Measurements from ENCODE around the gene PLTP.
"Not testable (repeated sequence)": the region's sequence is repeated elsewhere in the genome, so short reads cannot be mapped to it uniquely, and the experiment has no call there.

PLTP gene

DNA sequence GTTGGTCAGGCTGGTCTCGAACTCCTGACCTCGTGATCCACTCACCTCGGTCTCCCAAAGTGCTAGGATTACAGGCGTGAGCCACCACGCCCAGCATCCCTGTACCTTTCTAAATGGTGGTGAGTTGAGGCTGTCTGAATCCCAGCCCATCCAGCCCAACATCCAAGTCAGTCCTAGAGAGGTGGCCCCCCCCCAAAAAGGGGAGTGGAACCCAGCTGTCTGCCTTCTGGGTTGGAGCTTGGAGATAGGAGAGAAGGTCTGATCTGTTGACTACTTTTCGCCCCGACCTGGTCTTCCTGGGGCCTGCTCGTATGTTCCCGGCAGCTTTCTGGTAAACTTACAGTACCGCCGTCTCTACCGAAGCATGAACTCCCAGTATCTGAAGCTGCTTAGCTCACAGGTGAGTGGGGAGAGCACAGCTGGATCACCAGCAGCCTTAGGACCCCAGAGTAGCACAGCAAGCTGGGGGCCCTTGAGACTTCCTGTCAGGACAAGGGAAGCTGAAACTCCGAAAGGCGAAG is 15.3 kb downstream of the PLTP start:
- DNase-seq, result no peak

DNA sequence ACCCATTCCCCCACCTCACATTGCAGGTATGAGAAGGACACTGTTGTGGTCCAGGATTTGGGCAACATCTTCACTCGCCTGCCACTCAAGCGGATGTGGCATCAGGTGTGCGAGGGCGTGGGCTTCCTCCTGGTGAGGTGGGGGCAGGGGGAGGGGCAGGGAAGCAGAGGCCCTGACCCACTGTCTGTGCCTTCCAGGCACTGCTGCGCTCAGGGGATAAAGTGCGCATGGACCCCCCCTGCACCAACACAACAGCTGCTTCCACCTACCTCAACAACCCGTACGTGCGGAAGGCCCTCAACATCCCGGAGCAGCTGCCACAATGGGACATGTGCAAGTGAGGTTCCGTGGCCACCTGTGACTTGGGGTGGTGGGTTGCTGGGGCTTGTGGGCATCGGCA is 17.2 kb downstream of the PLTP start:
- DNase-seq, result no peak

DNA sequence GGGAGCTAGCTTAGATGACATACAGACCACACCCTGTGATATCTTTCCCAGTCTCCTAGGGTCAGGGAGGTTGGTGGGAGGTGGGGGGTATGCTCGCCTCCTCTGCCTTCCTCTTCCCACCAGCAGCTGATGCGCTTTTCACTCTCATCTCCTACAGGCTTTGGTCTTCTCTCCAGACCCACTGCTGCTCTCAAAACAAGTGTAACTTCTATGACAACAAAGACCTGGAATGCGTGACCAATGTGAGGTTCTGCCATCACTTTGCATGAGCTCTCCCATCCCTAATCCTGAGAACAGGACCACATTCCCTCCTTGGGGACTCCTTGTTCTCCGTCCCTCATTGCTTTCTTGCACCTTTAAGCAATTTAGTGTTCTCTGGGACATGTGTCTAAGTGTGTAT is 18.1 kb downstream of the PLTP start:
- DNase-seq, result no peak

GRCh38 chr20:45892828-45893500 is 19.0 kb downstream of the PLTP start:
- DNase-seq, result no peak

GRCh38 chr20:45892049-45892825 is 19.7 kb downstream of the PLTP start:
- DNase-seq, result peak; percentile 14 to 19

- peak; percentile 68 to 85 for DNase-seq
Measured at GRCh38 chr20:45890985-45891983, 20.7 kb downstream of the PLTP start, which contains the start of the genes CTSA and NEURL2. CTSA (plus strand) TSS chr20:45891335; CDS start chr20:45891569, 234 bp downstream. NEURL2 (minus strand) TSS chr20:45891208; CDS start chr20:45890991, 217 bp downstream.

DNA sequence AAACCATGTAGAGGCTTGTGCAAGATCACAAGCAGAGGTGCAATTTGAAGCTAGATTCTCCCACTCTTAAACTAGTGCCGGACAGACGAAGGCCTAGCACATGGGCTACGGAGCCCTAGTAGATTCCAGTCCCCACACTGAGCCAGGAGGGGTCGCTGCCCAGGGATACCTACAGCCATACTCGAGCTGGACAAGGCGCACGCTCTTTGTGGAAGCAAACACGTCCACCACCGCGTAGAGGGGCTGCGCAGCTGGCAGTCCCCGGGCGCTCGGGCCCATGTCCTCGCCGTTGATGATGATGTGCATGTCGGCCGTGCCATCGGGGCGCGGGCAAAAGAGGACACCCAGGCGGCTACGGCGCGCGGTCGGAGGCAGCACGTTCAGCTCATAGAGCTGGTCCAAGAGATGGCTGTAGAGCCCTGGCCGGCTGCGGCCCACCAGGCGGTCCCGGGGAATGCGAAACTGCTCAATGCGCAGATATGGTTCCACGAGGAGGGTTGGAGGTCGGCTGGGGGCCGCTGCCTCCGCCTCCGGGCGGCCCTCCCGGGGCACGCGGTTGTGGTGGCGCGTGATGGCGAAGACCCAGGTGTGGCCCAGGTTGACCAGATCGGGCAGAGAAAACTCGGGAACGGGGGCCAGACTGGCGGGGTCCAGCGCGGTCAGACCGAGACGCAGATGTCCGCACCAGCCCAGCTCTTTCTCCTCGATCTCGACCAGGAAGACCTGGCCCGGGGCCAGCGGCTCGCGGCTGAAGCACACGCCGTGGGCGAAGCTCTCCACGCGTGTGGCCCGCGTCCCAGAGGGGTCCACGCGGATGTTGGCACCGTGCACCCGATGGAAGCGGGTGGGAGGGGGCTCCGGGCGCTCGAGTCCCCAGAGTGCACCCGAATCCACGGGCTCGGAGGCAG is 21.6 kb downstream of the PLTP start:
- peak; percentile 34 to 71 for DNase-seq

- no peak for DNase-seq
Measured at GRCh38 chr20:45888681-45889080, 23.3 kb downstream of the PLTP start.

- DNase-seq, result no peak
Measured at GRCh38 chr20:45887346-45887715, 24.6 kb downstream of the PLTP start, which contains the start of gene SPATA25. SPATA25 (minus strand) TSS chr20:45887622; CDS start chr20:45887590, 32 bp downstream.

DNA sequence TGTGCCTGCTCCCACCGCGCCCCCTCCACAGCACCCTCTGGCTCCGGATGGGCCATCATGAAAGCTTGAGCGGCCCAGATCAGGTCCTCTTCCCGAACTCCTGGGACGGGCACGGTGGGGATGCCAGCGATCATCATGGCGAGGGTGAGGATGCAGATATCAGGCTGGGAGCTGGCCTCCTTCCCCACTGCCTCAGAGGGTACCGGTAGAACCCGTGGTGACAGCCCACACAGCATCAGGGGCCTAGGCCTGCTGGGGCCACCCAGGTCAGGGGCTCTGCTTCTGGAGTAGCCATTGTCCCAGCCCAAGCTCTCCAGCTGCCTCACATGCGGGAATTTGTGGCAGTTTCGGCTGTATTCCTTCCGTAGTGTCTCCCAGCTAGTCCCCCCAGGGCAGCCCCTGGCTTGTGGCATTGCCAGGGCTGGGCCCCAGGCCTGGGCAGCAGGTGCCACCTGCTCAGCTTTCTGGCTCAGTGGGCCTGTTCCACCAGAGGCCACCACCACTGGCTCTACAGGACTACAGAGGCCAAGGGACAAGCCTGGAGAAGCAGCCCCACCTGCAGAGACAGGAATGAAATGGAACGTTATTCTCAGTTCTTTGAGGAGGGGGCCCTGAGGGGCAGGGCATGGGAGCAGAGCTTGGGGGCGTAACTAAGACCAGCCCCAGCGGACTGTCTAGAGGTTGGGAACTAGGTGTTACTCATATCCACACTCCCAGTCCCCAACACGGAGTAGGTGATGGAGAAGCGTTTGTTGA is 25.2 kb downstream of the PLTP start:
- DNase-seq, result no peak

DNA sequence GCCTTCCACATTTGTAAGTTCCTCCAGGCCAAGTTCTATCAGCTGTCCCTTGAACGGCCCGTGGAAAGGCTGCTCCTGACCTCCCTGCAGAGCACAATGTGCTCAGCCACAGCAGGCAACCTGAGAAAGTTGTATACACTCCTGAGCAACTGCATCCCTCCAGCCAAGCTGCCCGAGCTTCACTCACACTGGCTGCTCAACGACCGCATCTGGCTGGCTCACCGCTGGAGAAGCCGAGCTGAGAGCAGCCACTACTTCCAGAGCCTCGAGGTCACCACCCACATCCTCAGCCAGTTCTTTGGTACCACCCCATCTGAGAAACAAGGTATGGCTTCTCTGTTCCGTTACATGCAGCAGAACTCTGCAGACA is 28.9 kb downstream of the PLTP start:
- no peak for DNase-seq

DNA sequence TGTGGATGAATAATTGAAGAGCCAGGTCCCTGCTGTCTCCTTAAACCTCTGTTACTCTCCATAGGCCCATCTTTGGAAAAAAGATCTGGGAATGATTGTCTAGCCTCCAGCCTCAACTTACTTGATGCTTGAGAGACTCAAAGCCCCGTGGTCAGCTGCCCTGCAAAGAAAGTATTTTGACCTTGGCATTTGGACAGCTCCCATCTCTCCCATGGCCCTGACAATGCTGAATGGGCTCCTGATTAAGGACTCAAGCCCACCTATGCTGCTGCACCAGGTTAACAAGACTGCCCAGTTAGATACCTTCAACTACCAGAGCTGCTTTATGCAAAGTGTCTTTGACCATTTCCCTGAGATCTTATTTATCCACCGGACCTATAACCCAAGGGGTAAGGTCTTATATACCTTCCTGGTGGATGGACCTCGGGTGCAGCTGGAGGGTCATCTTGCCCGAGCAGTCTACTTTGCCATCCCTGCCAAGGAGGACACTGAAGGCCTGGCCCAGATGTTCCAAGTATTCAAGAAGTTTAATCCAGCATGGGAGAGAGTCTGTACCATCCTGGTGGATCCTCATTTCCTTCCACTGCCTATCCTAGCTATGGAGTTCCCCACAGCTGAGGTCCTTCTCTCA is 29.4 kb downstream of the PLTP start:
- DNase-seq, result no peak

- DNase-seq, result peak; percentile 96 to 98
Measured at GRCh38 chr20:45880988-45881788, 30.8 kb downstream of the PLTP start, which contains the start of gene ZSWIM1. ZSWIM1 (plus strand) TSS chr20:45881227; CDS start chr20:45882593, 1,366 bp downstream.

GRCh38 chr20:45878076-45878761 is 33.7 kb downstream of the PLTP start:
- no peak for DNase-seq

DNA sequence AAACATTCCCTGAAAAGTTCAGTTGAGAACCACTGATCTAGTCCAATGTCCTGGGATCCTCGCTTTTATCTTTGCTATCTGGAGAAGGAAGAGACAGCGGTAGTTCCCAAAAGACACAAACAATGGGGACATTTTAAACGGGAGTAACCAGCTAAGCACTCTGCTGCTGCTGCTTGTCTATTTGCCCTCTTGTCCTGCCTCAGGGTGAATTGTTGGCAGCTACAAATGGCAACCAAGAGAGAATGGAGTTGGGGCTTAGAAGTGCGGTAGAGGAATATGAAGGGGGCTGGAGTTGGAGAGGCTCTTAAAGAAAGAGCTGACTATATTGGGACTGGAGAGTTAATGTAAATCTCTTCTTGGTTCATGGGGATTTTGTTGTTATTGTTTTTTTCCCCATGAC is 37.4 kb downstream of the PLTP start:
- no peak for DNase-seq

GRCh38 chr20:45874104-45874481 is 37.9 kb downstream of the PLTP start:
- DNase-seq, result not testable (repeated sequence)

GRCh38 chr20:45873409-45874103 is 38.4 kb downstream of the PLTP start:
- no peak for DNase-seq

DNA sequence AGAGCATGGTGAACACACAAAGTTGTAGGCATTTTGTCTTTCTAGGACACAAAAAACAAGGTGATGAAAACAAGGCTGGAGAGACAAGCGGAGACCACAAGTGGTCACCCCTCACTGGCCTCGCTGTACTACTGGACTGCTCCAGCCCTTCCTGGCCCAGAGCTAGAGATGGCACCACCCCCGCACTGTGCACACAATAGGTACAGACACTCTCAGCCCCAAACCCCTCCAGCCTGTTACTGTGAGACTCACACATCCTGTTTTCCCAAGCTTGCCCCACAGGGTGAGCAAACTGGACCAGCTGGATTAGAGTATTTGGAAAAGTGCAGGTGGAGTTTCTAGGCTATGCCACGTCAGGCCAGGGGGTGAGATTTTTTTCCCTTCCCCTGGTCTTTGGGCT is 39.3 kb downstream of the PLTP start:
- no peak for DNase-seq

Data from SW 1271 (cell line).